Heart right ventricle (tissue), 16 donors: Measurements from ENCODE around the gene C19orf12. TPM values are rescaled to one million over a fixed set of nuclear protein-coding genes. Genes with fewer than 3 reads are reported as not detected.
A peak's percentile ranks its signal among the peaks of the same experiment; 100 is the strongest.

Experiments used
- ATAC-seq, 8 donors: fragments of 200-7000 bp; cut with Tn5 transposase; one replicate each; pipeline ENCODE4 v1.9.1; 2020; ENCODE audit warnings: mild to moderate bottlenecking in 8 of 8, moderate library complexity in 8 of 8, moderate number of reproducible peaks in 1 of 8
- DNase-seq, 2 donors: peaks; one replicate each; pipeline ENCODE4 v3.0.0-alpha.2; 2020
- H3K27ac ChIP-seq, 10 donors: fragments of 200-600 bp; sonication (generic) in 2 of 10; one replicate each; pipeline versions ENCODE4 v1.5.0 to v1.8.0; 2020 to 2022; ENCODE audit warnings: mild to moderate bottlenecking in 3 of 10
- H3K27me3 ChIP-seq, 7 donors: fragments of 200-600 bp; one replicate each; pipeline ENCODE4 v1.8.0; 2021 to 2022; ENCODE audit warnings: mild to moderate bottlenecking in 2 of 7
- H3K36me3 ChIP-seq, 9 donors: fragments of 200-600 bp; sonication (generic) in 1 of 9; one replicate each; pipeline versions ENCODE4 v1.5.0 to v1.8.0; 2020 to 2022; ENCODE audit warnings: mild to moderate bottlenecking in 2 of 9
- H3K4me1 ChIP-seq, 9 donors: fragments of 200-600 bp; sonication (generic) in 1 of 9; one replicate each; pipeline versions ENCODE4 v1.5.0 to v1.8.0; 2020 to 2022; ENCODE audit warnings: mild to moderate bottlenecking in 4 of 9
- H3K4me3 ChIP-seq, 10 donors: fragments of 200-600 bp; sonication (generic) in 2 of 10; one replicate each; pipeline versions ENCODE4 v1.5.0 to v1.8.0; 2020 to 2022; ENCODE audit warnings: mild to moderate bottlenecking in 7 of 10, moderate library complexity in 2 of 10
- H3K9me3 ChIP-seq, 11 donors: fragments of 200-600 bp in 10 of 11; sonication (generic) in 2 of 11; one replicate each; pipeline versions ENCODE4 v1.5.0 to v1.8.0; 2013 to 2022; ENCODE audit warnings: mild to moderate bottlenecking in 2 of 11, control low read depth in 1 of 11, moderate library complexity in 1 of 11
- WGBS, 2 donors: extraction: QIAGEN DNeasy Blood & Tissue Kit; methylation state at CpG; one replicate each; pipeline ENCODE4 v1.1.7; 2013; ENCODE audit warnings: inconsistent platforms in 1 of 2; 5-methylcytosine and 5-hydroxymethylcytosine counted together
- intact Hi-C, 10 donors: fragments of 100-400 bp; cut with DNase I; formaldehyde crosslinking; loops; one replicate each; pipeline versions ENCODE4 v1.11.1 to v1.14.2; 2022
- polyA plus RNA-seq, 2 donors: library from polyadenylated mRNA; stranded (reverse); fragments of 200-250 nt; gene quantifications; one replicate each; pipeline ENCODE4 v1.2.3, GENCODE V29; 2013
- total RNA-seq, 10 donors: library from RNA; stranded (reverse); fragmentation: NEBNext Ultra II Directional in 3 of 10; extraction: Animal tissue kit (Norgen Biotek cat#: 25700) in 3 of 10; gene quantifications; one replicate each; pipeline versions ENCODE4 v1.2.1 to v1.2.4, GENCODE V29; 2021 to 2023
- TF ChIP-seq, protein P1 (sequence below), 9 donors: fragments of 200-600 bp; sonication (generic) in 2 of 9; IDR thresholded peaks; one replicate each; pipeline versions ENCODE4 v1.5.0 to v1.8.0; 2021 to 2022; ENCODE audit warnings: antibody characterized with exemption in 9 of 9, mild to moderate bottlenecking in 5 of 9, moderate library complexity in 1 of 9
- donor health status: Arrhythmogenic right ventricular cardiomyopathy.
- donor health status: ischemic (EF 13 %, LVEDD 7.1; RV severe dilation, severe dysfunction).
- donor health status: healthy with polysubstance abuse.
- donor health status: DM: no; HTN: yes; CAD: no.
- donor health status: DM: no; HTN: no; CAD: no.
- donor health status: ischemic (EF 25% LVEDD 6.9; RV normal size, moderate dysfunction).
- donor health status: ischemic (EF 25% LVEDD 5.7; RV mildly dilated, moderate dysfunction).
- donor health status: healthy.
- donor health status: DM: yes; HTN: yes; CAD: no.
- donor health status: Ischemic cardiomyopathy.
- donor health status: ischemic (EF 35%, LVEDD 5.7; RV mildly dilated, moderate dysfunction).
- donor health status: nonischemic (EF 11% LVEDD 7.7; RV severe dilation, severe dysfunction).
- donor health status: DM: yes; HTN: yes; CAD: no.
- donor health status: PGD.
- donor health status: ischemic (EF 29% LVEDD 5.4; RV normal size, mild dysfunction).
- donor health status: nonischemic (EF 23%, LVEDD 6.1; RV moderate dilation, normal function).

The C19orf12 gene
- total and polyA plus RNA-seq, 12 donors = 26.7 to 83.3 (median 38.3) TPM

DNA sequence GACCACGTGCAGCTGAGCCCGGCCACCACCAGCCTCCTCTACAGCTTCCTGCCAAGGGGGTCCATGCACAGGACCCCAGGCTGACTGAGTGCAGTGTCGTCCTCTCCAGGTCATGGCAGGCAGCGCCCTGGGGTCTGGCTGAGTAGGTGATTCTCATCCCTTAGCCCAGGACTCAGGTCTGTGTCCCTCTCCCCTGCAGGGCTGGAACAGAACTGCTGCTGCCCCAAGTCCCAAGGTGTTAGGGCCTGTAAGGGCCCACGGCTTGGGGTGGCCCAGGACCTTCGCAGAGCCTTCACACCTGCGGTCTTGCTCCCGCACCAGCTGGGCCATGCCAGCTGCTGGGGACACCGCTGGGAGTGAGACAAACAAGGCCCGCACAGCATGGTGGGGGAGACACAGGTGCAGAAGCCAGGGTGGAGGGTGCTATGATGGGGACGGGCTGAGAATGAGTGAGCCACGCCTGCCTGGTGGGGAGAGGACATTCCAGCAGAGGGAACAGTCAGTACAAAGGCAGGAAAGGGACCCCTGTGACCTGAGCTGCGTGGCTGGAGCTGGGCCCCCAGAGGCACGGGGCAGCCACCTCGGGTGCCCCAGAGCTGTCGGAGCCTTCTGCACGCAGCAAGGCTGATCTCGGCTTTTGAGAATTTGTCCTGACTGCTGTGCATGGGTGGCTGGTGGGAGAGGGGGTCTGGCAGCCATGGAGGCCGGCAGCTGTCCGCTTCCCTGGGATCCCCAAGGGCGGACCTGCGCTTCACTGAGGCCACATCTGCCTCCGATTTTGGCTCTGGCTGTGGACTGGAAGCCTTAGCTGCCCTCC is 37.9 kb downstream of the C19orf12 start:
- TF ChIP-seq, protein P1, sequence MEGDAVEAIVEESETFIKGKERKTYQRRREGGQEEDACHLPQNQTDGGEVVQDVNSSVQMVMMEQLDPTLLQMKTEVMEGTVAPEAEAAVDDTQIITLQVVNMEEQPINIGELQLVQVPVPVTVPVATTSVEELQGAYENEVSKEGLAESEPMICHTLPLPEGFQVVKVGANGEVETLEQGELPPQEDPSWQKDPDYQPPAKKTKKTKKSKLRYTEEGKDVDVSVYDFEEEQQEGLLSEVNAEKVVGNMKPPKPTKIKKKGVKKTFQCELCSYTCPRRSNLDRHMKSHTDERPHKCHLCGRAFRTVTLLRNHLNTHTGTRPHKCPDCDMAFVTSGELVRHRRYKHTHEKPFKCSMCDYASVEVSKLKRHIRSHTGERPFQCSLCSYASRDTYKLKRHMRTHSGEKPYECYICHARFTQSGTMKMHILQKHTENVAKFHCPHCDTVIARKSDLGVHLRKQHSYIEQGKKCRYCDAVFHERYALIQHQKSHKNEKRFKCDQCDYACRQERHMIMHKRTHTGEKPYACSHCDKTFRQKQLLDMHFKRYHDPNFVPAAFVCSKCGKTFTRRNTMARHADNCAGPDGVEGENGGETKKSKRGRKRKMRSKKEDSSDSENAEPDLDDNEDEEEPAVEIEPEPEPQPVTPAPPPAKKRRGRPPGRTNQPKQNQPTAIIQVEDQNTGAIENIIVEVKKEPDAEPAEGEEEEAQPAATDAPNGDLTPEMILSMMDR (IDR thresholded peaks at IDR 0.05) = no peak
- no peaks in the 10 kb centered on the region for H3K27me3 ChIP-seq
- peak overlapping the region; percentile 59 to 91 (median 83) for H3K27ac ChIP-seq
- H3K36me3 ChIP-seq = peaks cover 0 to 41% (median 26%) of the 10 kb centered on the region in 9 donors
- peaks cover 38 to 100% (median 77%) of the 10 kb centered on the region in 9 donors for H3K4me1 ChIP-seq
- no peak for DNase-seq
- peak in 4 of 8 donors; percentile 1 to 6 (median 4) for ATAC-seq
- H3K9me3 ChIP-seq = no peaks in the 10 kb centered on the region
- intact Hi-C loops = no loop called here
- no peak overlapping the region for H3K4me3 ChIP-seq
- WGBS, 2 donors = 74 to 76% methylated on average over 23 of the region's 23 CpGs

DNA sequence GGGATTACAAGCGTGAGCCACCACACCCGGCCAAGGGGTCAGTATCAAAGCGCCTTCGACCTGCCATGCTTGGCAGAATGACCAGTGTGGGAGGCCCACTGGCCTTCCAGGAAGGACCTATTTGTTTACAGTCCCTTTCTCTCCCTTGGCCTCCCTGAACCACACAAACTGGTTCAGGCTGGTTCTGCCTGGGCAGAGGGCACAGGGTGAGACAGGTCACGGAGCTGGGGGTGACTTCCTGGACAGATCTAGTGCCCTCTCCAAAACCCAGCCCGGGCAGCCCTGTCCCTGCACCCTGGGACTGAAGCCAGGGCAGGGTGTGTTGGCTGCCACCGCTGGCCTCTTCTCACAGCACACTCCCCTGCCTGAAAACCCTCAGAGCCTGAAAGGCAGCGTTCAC is 38.5 kb downstream of the C19orf12 start:
- 48 to 53% methylated on average over 7 to 8 of the region's 8 CpGs for WGBS, 2 donors
- Histone ChIP-seq H3K27me3 (no peaks in the 10 kb centered on the region), H3K36me3 (peaks cover 0 to 41% (median 26%) of the 10 kb centered on the region in 9 donors), H3K27ac (peak overlapping the region; percentile 59 to 91 (median 83)), H3K9me3 (no peaks in the 10 kb centered on the region), H3K4me1 (peaks cover 34 to 100% (median 77%) of the 10 kb centered on the region in 9 donors), H3K4me3 (no peak overlapping the region)
- intact Hi-C loops = no loop called here
- TF ChIP-seq, protein P1 (IDR thresholded peaks at IDR 0.05) = no peak
- peak; percentile 55 to 73 for DNase-seq
- peak; percentile 32 to 80 (median 71) for ATAC-seq

DNA sequence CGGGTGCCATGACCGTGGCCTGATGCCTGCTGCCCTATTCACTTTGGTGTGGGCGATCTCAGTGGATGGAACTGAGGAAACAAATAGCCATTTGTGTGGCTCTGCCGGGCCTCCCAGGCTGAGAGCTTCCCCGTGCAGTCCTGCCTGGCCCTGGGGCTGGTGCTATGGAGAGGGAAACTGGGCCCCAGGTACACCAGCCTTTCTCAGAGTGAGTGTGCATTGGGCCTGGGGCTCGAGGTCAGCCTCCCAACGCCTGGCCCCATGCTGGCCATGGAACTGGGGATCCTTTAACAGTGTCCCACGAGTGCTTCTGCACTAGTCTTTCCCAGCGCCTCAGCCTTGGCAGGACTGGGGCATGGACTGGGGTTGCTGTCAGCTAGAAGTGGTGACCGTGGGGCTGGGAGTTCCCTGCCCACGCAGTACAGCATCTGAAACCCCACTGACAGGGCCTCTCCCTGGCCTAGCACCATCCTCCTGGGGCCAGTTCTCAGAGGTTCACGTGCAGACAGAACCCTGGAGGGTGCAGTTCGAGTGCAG is 39.3 kb downstream of the C19orf12 start:
- H3K9me3 ChIP-seq = no peaks in the 10 kb centered on the region
- H3K4me1 ChIP-seq = peaks cover 34 to 100% (median 74%) of the 10 kb centered on the region in 9 donors
- intact Hi-C loops = no loop called here
- ATAC-seq = no peak
- H3K36me3 ChIP-seq = peaks cover 0 to 44% (median 26%) of the 10 kb centered on the region in 9 donors
- DNase-seq = no peak
- H3K27me3 ChIP-seq = no peaks in the 10 kb centered on the region
- 74 to 79% methylated on average over 13 of the region's 13 CpGs for whole genome bisulfite sequencing, 2 donors
- H3K27ac ChIP-seq = peak overlapping the region; percentile 59 to 91 (median 83)
- TF ChIP-seq, protein P1 (IDR thresholded peaks at IDR 0.05) = no peak
- no peak overlapping the region for H3K4me3 ChIP-seq

DNA sequence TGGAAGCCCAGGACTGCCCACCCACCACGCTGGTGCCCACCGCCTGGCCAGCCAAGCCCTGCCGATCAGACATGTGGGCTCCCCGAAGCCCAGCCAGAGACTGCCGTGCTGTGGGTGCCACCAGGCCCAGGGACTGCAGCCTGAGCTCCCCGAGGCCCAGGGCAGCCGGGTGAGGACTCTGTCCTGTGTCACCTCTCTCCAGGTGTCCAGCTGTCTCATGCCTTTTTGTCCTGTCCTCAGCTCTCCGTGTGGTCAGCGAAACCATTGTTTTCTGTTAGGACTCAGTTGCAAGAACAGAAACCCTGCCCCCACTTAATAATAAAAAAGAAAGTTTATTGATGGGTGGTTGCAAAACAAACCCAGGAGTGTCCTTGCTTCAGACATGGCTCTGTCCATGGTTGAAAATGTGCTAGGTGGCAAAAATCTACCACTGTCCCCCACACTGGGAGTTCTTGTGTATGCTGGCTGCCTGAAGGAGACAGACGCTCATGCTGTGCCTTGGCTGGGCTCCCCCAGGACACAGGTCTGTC is 39.9 kb downstream of the C19orf12 start:
- TF ChIP-seq, protein P1 (IDR thresholded peaks at IDR 0.05) = no peak
- 89 to 90% methylated on average over 10 of the region's 10 CpGs for WGBS, 2 donors
- peak overlapping the region in 9 of 10 donors; percentile 59 to 90 (median 82) for H3K27ac ChIP-seq
- H3K36me3 ChIP-seq = peaks cover 0 to 44% (median 26%) of the 10 kb centered on the region in 9 donors
- ATAC-seq = no peak
- H3K9me3 ChIP-seq = no peaks in the 10 kb centered on the region
- H3K4me3 ChIP-seq = no peak overlapping the region
- no peak for DNase-seq
- H3K27me3 ChIP-seq = no peaks in the 10 kb centered on the region
- intact Hi-C loops = no loop called here
- H3K4me1 ChIP-seq = peaks cover 31 to 98% (median 74%) of the 10 kb centered on the region in 9 donors
